ENCODE measurements around the gene PRPF18. TPM values are rescaled to one million over a fixed set of nuclear protein-coding genes. Genes with fewer than 3 reads are reported as not detected.

The PRPF18 gene
- total and polyA plus RNA-seq, 8 donors: 9.8 to 51.8 (median 21.7) TPM

DNA sequence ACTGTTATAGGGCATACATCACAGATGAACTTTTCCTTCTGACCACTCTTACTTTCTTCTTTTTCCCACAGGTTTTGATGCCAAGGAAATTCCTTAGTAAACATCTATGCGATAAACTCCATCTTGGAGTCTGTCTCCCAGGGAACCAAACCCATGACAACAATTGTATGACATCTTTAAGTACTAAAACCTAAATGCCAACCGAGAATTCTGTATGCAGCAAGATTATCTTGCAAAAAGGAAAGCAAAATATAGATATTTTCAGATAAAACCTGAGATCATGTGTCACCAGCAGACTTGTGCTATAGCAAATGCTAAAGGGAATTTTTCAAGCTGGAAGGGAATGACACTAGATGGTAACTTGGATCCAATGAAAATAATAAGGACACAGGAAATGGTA is 36.0 kb upstream of the PRPF18 start:
- Histone ChIP-seq H3K4me3 (no peak overlapping the region), H3K27ac (no peak overlapping the region), H3K4me1 (no peaks in the 10 kb centered on the region), H3K9me3 (peaks cover 0 to 26% (median 17%) of the 10 kb centered on the region in 4 donors), H3K36me3 (no peaks in the 10 kb centered on the region), H3K27me3 (peaks cover 0 to 6% (median 0%) of the 10 kb centered on the region in 3 donors)
- WGBS, 5 donors: 67 to 88% (median 83%) methylated on average over 2 of the region's 2 CpGs
- intact Hi-C loops (cut with DNase I; ENCODE audit: low total_unique reads): no loop called here
- DNase-seq: no peak
- TF ChIP-seq, protein P1, sequence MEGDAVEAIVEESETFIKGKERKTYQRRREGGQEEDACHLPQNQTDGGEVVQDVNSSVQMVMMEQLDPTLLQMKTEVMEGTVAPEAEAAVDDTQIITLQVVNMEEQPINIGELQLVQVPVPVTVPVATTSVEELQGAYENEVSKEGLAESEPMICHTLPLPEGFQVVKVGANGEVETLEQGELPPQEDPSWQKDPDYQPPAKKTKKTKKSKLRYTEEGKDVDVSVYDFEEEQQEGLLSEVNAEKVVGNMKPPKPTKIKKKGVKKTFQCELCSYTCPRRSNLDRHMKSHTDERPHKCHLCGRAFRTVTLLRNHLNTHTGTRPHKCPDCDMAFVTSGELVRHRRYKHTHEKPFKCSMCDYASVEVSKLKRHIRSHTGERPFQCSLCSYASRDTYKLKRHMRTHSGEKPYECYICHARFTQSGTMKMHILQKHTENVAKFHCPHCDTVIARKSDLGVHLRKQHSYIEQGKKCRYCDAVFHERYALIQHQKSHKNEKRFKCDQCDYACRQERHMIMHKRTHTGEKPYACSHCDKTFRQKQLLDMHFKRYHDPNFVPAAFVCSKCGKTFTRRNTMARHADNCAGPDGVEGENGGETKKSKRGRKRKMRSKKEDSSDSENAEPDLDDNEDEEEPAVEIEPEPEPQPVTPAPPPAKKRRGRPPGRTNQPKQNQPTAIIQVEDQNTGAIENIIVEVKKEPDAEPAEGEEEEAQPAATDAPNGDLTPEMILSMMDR (IDR thresholded peaks at IDR 0.05): no peak
- TF ChIP-seq POLR2AphosphoS5 (IDR thresholded peaks at IDR 0.05) (no peak), POLR2A (IDR thresholded peaks at IDR 0.05) (no peak), EP300 (IDR thresholded peaks at IDR 0.05) (no peak)

DNA sequence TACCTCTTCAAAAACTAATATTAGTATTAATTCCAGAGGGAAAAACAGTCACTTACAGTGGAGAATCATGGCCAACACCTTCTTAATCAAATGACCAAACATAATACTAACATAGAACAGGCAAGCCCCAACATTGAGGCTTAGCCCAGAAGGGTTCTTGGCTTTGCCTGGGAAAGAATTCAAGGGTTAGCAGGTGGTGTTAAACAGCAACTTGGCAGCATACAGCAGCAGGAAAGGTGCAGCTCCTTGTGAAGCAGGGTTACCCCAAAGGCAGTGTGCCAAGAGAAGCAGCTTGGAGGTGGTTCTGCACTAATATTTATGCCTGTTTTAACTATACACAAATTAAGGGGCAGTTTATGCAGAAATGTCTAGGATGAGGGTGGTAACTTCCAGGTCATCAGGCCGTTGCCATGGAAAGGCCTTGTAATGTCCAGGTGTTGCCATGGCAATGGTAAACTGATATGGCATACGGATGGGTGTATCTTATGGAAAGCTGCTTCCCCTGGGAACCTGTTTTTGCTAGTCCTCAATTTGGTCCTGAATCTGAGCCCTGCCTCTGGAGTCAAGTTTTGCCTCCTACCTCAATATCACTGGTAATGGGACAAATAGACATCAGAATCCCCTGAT is 30.8 kb upstream of the PRPF18 start:
- DNase-seq: peak in 1 of 2 donors; percentile 25
- Histone ChIP-seq H3K27ac (no peak overlapping the region), H3K27me3 (no peaks in the 10 kb centered on the region), H3K36me3 (no peaks in the 10 kb centered on the region), H3K9me3 (peaks cover 0 to 7% (median under 1%) of the 10 kb centered on the region in 4 donors), H3K4me1 (no peaks in the 10 kb centered on the region), H3K4me3 (no peak overlapping the region)
- 39 to 62% (median 54%) methylated on average over 2 of the region's 2 CpGs for WGBS, 5 donors
- no peak for TF ChIP-seq POLR2A (IDR thresholded peaks at IDR 0.05)
- TF ChIP-seq POLR2AphosphoS5 (IDR thresholded peaks at IDR 0.05): no peak
- TF ChIP-seq, protein P1 (IDR thresholded peaks at IDR 0.05): no peak
- TF ChIP-seq EP300 (IDR thresholded peaks at IDR 0.05): no peak
- intact Hi-C loops (cut with DNase I; ENCODE audit: low total_unique reads): no loop called here

DNA sequence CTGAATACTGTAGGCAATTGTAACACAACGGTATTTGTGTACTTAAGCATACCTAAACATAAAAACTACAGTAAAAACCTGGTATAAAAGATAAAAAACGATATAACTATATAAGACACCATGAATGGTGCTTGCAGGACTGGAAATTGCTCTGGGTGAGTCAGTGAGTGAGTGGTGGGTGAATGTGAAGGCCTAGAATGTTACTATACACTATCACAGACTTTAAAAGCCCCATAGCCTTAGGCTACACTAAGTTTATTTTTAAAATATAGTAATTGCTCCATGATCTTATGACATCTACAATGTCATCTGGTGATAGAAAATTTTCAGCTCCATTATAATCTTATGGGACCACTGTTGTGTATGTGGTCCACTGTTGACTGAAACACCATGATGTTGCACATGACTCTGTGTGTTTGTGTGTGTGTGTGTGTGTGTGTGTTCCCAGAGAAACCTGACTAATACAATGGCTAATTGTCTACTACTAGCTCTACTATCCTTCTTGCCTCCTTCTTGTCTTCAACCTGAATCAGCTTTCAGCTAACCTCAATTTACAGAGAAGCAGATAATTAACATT is 27.6 kb upstream of the PRPF18 start:
- no peak overlapping the region for H3K27ac ChIP-seq
- no peaks in the 10 kb centered on the region for H3K4me1 ChIP-seq
- H3K36me3 ChIP-seq: no peaks in the 10 kb centered on the region
- WGBS, 5 donors: 44 to 63% (median 54%) methylated on average over 2 of the region's 2 CpGs
- intact Hi-C loops (cut with DNase I; ENCODE audit: low total_unique reads): no loop called here
- H3K4me3 ChIP-seq: no peak overlapping the region
- no peaks in the 10 kb centered on the region for H3K27me3 ChIP-seq
- no peaks in the 10 kb centered on the region for H3K9me3 ChIP-seq
- no peak for TF ChIP-seq POLR2AphosphoS5 (IDR thresholded peaks at IDR 0.05)
- no peak for TF ChIP-seq POLR2A (IDR thresholded peaks at IDR 0.05)
- TF ChIP-seq EP300 (IDR thresholded peaks at IDR 0.05): no peak
- TF ChIP-seq, protein P1 (IDR thresholded peaks at IDR 0.05): no peak
- no peak for DNase-seq

DNA sequence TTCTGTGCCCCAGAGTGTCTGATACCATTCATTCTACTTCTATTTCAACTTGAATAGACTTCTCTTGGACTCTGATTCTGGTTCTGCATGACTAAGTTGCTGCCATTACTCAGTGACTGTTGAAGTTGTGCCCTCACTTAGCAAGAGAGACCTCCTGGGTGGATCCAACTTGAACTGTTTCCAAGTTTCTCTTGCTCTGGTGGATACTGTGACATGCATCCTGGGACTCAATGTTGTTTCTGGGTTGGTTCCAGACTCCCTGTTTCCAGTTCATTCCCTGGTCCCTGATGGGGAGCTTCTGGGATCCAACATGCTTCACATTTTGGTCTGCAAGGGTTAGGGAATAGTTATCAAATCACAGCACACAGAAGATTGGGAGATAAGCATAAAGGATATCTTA is 26.2 kb upstream of the PRPF18 start:
- Histone ChIP-seq H3K27me3 (no peaks in the 10 kb centered on the region), H3K4me1 (no peaks in the 10 kb centered on the region), H3K36me3 (no peaks in the 10 kb centered on the region), H3K4me3 (no peak overlapping the region), H3K27ac (no peak overlapping the region), H3K9me3 (no peaks in the 10 kb centered on the region)
- intact Hi-C loops (cut with DNase I; ENCODE audit: low total_unique reads): no loop called here
- no peak for DNase-seq
- TF ChIP-seq POLR2AphosphoS5 (IDR thresholded peaks at IDR 0.05) (no peak), EP300 (IDR thresholded peaks at IDR 0.05) (no peak), POLR2A (IDR thresholded peaks at IDR 0.05) (no peak)
- TF ChIP-seq, protein P1 (IDR thresholded peaks at IDR 0.05): no peak

Data from stomach (tissue), 9 donors.